Right cardiac atrium (tissue), 5 donors: ENCODE measurements around the gene AMACR. TPM values are rescaled to one million over a fixed set of nuclear protein-coding genes. Genes with fewer than 3 reads are reported as not detected.

Experiments
- ATAC-seq, 2 donors: fragments of 200-7000 bp; cut with Tn5 transposase; one replicate each; pipeline versions ENCODE4 v1.8.0 to v1.9.1; 2020; ENCODE audit warnings: moderate library complexity in 2 of 2, mild to moderate bottlenecking in 1 of 2
- DNase-seq, 3 donors: peaks; one replicate each; pipeline ENCODE4 v3.0.0-alpha.2; 2020
- H3K27ac ChIP-seq: one replicate; pipeline ENCODE4 v1.5.1; 2013; ENCODE audit warnings: mild to moderate bottlenecking, low read length, control low read depth, moderate library complexity
- H3K27me3 ChIP-seq: one replicate; pipeline ENCODE4 v1.6.1; 2013; ENCODE audit not compliant: control insufficient read depth, insufficient read depth
- H3K4me1 ChIP-seq: one replicate; pipeline ENCODE4 v1.6.1; 2013; ENCODE audit warnings: low read length; ENCODE audit not compliant: control insufficient read depth, insufficient read depth
- H3K4me3 ChIP-seq: one replicate; pipeline ENCODE4 v1.5.1; 2013; ENCODE audit warnings: low read length, control low read depth
- H3K9me3 ChIP-seq: one replicate; pipeline ENCODE4 v1.6.1; 2013; ENCODE audit warnings: low read length; ENCODE audit not compliant: control insufficient read depth
- WGBS: extraction: QIAGEN DNeasy Blood & Tissue Kit; methylation state at CpG from one replicate; pipeline ENCODE4 v1.1.7; 2013; 5-methylcytosine and 5-hydroxymethylcytosine counted together
- intact Hi-C, 4 donors: fragments of 100-400 bp; cut with DNase I; formaldehyde crosslinking; loops; one replicate each; pipeline versions ENCODE4 v1.11.0 to v1.14.0; 2022 to 2023
- polyA plus RNA-seq: library from polyadenylated mRNA; stranded (reverse); fragments of 200-250 nt; gene quantifications from one replicate; pipeline ENCODE4 v1.2.3, GENCODE V29; 2013
- total RNA-seq, 4 donors: library from RNA; stranded (reverse); fragmentation: NEBNext Ultra II Directional; extraction: Animal tissue kit (Norgen Biotek cat#: 25700); gene quantifications; one replicate each; pipeline ENCODE4 v1.2.1, GENCODE V29; 2021
- donor health status: healthy with polysubstance abuse.
- donor health status: DM: no; HTN: yes; CAD: no.
- donor health status: DM: no; HTN: no; CAD: no.
- donor health status: DM: no; HTN: yes; CAD: no; lungs with severe emphysema.
- donor health status: DM: yes; HTN: yes; CAD: no.

Gene AMACR
- total and polyA plus RNA-seq, 5 donors, result 6.2 to 19.1 (median 11.4) TPM

GRCh38 chr5:33984671-33985124, 23.2 kb downstream of the AMACR start, which contains the start of gene SLC45A2:
TSS of gene SLC45A2 (minus strand) at chr5:33984693. CDS start at chr5:33984583, 110 bp downstream.
- Histone ChIP-seq H3K27me3 (no peaks in the 10 kb centered on the region), H3K27ac (no peak within 1 kb of the TSS), H3K9me3 (no peaks in the 10 kb centered on the region), H3K4me3 (no peak within 1 kb of the TSS), H3K4me1 (no peaks in the 10 kb centered on the region)
- DNase-seq (no peak), ATAC-seq (peak in 1 of 2 donors; percentile 36)
- WGBS, result 65% methylated on average over 7 of the region's 7 CpGs
- intact Hi-C loops, result no loop called here

DNA sequence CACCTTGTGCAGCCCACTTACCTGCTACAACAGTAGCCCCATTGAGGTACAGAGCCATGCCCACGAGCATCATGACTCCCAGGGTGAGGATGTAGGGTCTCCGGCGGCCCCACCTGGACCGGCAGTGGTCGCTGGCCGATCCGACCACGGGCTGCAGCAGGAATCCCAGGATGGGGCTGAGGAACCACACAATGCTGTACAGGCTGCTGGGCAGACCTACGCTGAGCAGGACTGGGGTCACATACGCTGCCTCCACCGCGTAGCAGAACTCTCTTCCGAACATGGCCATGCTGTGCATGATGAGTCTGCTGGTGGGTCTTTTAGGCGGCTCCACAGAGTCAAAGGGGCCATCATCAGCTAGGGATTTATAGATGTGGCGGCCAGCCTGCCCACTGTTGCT, 23.7 kb downstream of the AMACR start:
- DNase-seq (peak in 1 of 3 donors; percentile 11), ATAC-seq (peak in 1 of 2 donors; percentile 21)
- Histone ChIP-seq H3K4me1 (no peaks in the 10 kb centered on the region), H3K27me3 (no peaks in the 10 kb centered on the region), H3K27ac (no peak overlapping the region), H3K9me3 (no peaks in the 10 kb centered on the region), H3K4me3 (no peak overlapping the region)
- 89% methylated on average over 15 of the region's 15 CpGs for WGBS
- intact Hi-C loops, result no loop called here

GRCh38 chr5:33981408-33982162, 26.3 kb downstream of the AMACR start:
- H3K4me3 ChIP-seq, result no peak overlapping the region
- H3K4me1 ChIP-seq, result no peaks in the 10 kb centered on the region
- WGBS, result 79% methylated on average over 8 of the region's 8 CpGs
- intact Hi-C loops, result no loop called here
- DNase-seq, result no peak
- ATAC-seq, result no peak
- H3K9me3 ChIP-seq, result no peaks in the 10 kb centered on the region
- no peaks in the 10 kb centered on the region for H3K27me3 ChIP-seq
- no peak overlapping the region for H3K27ac ChIP-seq

GRCh38 chr5:33980030-33980429, 27.8 kb downstream of the AMACR start:
- no peak overlapping the region for H3K4me3 ChIP-seq
- no peaks in the 10 kb centered on the region for H3K27me3 ChIP-seq
- 85% methylated on average over 3 of the region's 3 CpGs for WGBS
- H3K27ac ChIP-seq, result no peak overlapping the region
- ATAC-seq, result no peak
- H3K4me1 ChIP-seq, result no peaks in the 10 kb centered on the region
- no peaks in the 10 kb centered on the region for H3K9me3 ChIP-seq
- DNase-seq, result no peak
- intact Hi-C loops, result no loop called here

GRCh38 chr5:33978306-33978705, 29.5 kb downstream of the AMACR start:
- H3K4me3 ChIP-seq, result no peak overlapping the region
- ATAC-seq, result no peak
- no peaks in the 10 kb centered on the region for H3K4me1 ChIP-seq
- intact Hi-C loops, result loop anchor here in 1 of 4 donors (10.0 kb wide), 1 partner anchor 544 kb away; no protein-coding TSS in a partner anchor
- DNase-seq, result no peak
- no peak overlapping the region for H3K27ac ChIP-seq
- WGBS, result 92% methylated on average over 1 of the region's 1 CpG
- no peaks in the 10 kb centered on the region for H3K27me3 ChIP-seq
- H3K9me3 ChIP-seq, result no peaks in the 10 kb centered on the region

GRCh38 chr5:33976307-33976706, 31.5 kb downstream of the AMACR start:
- ATAC-seq (peak; percentile 10 to 20), DNase-seq (no peak)
- no peaks in the 10 kb centered on the region for H3K9me3 ChIP-seq
- intact Hi-C loops, result loop anchor here in 1 of 4 donors (10.0 kb wide), 1 partner anchor 542 kb away; no protein-coding TSS in a partner anchor
- H3K4me1 ChIP-seq, result no peaks in the 10 kb centered on the region
- no peak overlapping the region for H3K27ac ChIP-seq
- 45% methylated on average over 1 of the region's 1 CpG for WGBS
- no peak overlapping the region for H3K4me3 ChIP-seq
- no peaks in the 10 kb centered on the region for H3K27me3 ChIP-seq

DNA sequence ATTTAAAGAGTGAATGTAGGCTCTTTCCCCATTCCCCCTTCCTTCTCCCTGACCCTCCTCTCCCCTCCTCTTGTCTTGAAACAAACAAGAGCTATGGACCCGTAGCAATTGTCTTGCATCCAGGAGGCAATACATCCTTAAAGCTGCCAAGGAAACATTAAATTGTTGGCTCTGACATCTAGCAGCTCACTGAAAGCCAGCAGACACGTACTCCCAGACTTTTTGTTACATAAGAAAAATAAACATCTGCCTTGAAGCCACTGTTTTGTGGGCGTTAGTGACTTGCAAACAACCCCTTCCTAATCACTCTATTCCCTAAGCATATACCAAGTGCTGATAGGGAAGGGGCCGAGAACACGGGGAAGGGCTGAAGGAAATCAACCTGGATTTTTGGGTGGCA, 32.0 kb downstream of the AMACR start:
- peak in 1 of 2 donors; percentile 28 for ATAC-seq
- intact Hi-C loops, result loop anchor here in 1 of 4 donors (10.0 kb wide), 1 partner anchor 541 kb away; no protein-coding TSS in a partner anchor
- Histone ChIP-seq H3K4me1 (no peaks in the 10 kb centered on the region), H3K9me3 (no peaks in the 10 kb centered on the region), H3K4me3 (no peak overlapping the region), H3K27ac (no peak overlapping the region), H3K27me3 (no peaks in the 10 kb centered on the region)
- DNase-seq, result no peak
- WGBS, result 26% methylated on average over 5 of the region's 5 CpGs

GRCh38 chr5:33973271-33973670, 34.6 kb downstream of the AMACR start:
- no peaks in the 10 kb centered on the region for H3K4me1 ChIP-seq
- H3K27ac ChIP-seq, result no peak overlapping the region
- no peak for DNase-seq
- intact Hi-C loops, result loop anchor here in 1 of 4 donors (10.0 kb wide), 1 partner anchor 538 kb away; no protein-coding TSS in a partner anchor
- H3K4me3 ChIP-seq, result no peak overlapping the region
- ATAC-seq, result no peak
- no peaks in the 10 kb centered on the region for H3K9me3 ChIP-seq
- WGBS, result 76% methylated on average over 2 of the region's 2 CpGs
- H3K27me3 ChIP-seq, result no peaks in the 10 kb centered on the region

DNA sequence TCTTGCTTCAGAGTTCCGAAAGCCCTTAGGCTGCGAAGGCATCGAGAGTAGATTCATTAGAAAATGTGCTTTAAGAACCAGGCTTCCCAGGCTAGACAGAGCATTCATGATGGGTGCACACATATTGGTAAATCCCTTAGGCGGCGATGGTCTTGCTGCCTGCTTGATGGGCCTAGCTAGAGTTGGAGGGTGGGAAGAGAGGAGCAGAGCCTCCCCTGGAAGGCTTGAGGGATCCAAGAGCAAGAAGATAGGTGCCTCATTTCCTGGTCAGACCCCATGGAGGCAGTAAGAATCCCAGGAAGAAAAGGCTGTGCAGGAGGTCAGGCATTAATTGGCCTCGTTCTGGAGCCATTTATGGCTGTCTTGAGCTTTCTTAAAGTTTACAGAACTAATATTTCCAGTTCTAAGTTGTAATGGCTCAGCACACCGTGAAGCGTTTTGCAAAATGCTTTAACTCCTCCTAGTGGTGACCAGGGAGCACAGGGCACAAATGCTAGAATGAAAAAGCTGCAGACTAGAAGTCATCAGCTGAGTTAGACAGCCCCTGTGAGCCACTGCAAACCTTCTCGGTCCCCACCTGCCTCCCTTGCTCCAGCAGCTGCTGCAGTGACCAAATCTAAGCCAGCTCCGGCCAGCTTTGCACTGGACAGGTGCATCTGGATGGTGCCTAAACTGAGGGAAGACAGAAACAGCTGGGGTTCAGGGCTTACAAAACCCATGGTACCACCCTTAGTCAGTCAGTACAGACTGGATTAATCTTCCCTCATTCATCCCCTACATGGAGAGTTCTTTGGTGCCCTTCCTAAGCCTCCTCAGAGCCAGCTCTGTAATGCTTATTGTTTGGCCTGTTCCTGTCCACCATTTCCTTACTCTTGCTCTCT, 38.0 kb downstream of the AMACR start:
- H3K27ac ChIP-seq, result no peak overlapping the region
- DNase-seq (peak in 1 of 3 donors; percentile 37), ATAC-seq (peak; percentile 59 to 69)
- no peaks in the 10 kb centered on the region for H3K27me3 ChIP-seq
- intact Hi-C loops, result loop anchor here (10.0 kb wide), 2 partner anchors 505 to 535 kb away; no protein-coding TSS in a partner anchor
- no peak overlapping the region for H3K4me3 ChIP-seq
- no peaks in the 10 kb centered on the region for H3K9me3 ChIP-seq
- H3K4me1 ChIP-seq, result no peaks in the 10 kb centered on the region
- 49% methylated on average over 10 of the region's 10 CpGs for WGBS

GRCh38 chr5:33968211-33969005, 39.4 kb downstream of the AMACR start:
- no peaks in the 10 kb centered on the region for H3K4me1 ChIP-seq
- DNase-seq, result peak in 1 of 3 donors; percentile 41
- intact Hi-C loops, result loop anchor here in 3 of 4 donors (10.0 kb wide), 2 partner anchors 504 to 534 kb away; no protein-coding TSS in a partner anchor
- no peaks in the 10 kb centered on the region for H3K27me3 ChIP-seq
- no peak overlapping the region for H3K27ac ChIP-seq
- no peak overlapping the region for H3K4me3 ChIP-seq
- ATAC-seq, result no peak
- no peaks in the 10 kb centered on the region for H3K9me3 ChIP-seq
- 60% methylated on average over 3 of the region's 3 CpGs for WGBS
